ENCODE measurements around the gene RPL28.

- TF ChIP-seq POLR2A (IDR thresholded peaks at IDR 0.05; ENCODE audit: low read depth, low read length) (no peak), CEBPB (IDR thresholded peaks at IDR 0.05; ENCODE audit: low read depth, low read length) (no peak), CTCF (conservative IDR thresholded peaks at IDR 0.05; ENCODE audit: low read depth, low read length) (no peak), MAFK (IDR thresholded peaks at IDR 0.05; ENCODE audit: low read depth, low read length) (no peak), RAD21 (IDR thresholded peaks at IDR 0.05; ENCODE audit: low read length) (no peak), SMC3 (IDR thresholded peaks at IDR 0.05; ENCODE audit: low read depth, low read length) (no peak)
These were observed 3.7 kb upstream of the RPL28 start for GRCh38 chr19:55382013-55382412.

Measured in IMR-90 (cell line).